ENCODE results near the gene APOL1. TPM values are rescaled to one million over a fixed set of nuclear protein-coding genes. Genes with fewer than 3 reads are reported as not detected.

The APOL1 gene
- total RNA-seq, 2 experiments from 2014 or later = 63.0 to 64.0 TPM

- no peak for DNase-seq
- ChIA-PET CTCF (interaction anchor here (1.0 to 2.5 kb wide), 2 partner anchors 9 to 15 kb away, joined by 4 to 16 read pairs; no protein-coding TSS in a partner anchor), POLR2A (interaction anchor here (0.8 to 3.3 kb wide), 8 partner anchors 8 to 188 kb away, joined by 3 to 13 read pairs (median 4); partner anchors contain the start of gene TXN2)
- no peaks in the 10 kb centered on the region for H3K27me3 Mint-ChIP-seq
- no peak overlapping the region for H3K4me3 Mint-ChIP-seq
- H3K9me3 Mint-ChIP-seq = no peaks in the 10 kb centered on the region
- H3K27ac Mint-ChIP-seq = peak overlapping the region; percentile 76
- H3K36me3 Mint-ChIP-seq (ENCODE audit: low read depth) = peaks cover 89% of the 10 kb centered on the region
- peaks cover 67% of the 10 kb centered on the region for H3K4me1 Mint-ChIP-seq
Observed at GRCh38 chr22:36292823-36293530, 40.0 kb downstream of the APOL1 start.

GRCh38 chr22:36293606-36294292, 40.8 kb downstream of the APOL1 start:
- Mint-ChIP-seq H3K27me3 (no peaks in the 10 kb centered on the region), H3K27ac (peak overlapping the region; percentile 40), H3K4me3 (no peak overlapping the region), H3K4me1 (peaks cover 60% of the 10 kb centered on the region), H3K36me3 (ENCODE audit: low read depth) (peaks cover 89% of the 10 kb centered on the region), H3K9me3 (no peaks in the 10 kb centered on the region)
- DNase-seq = no peak
- CTCF ChIA-PET = interaction anchor here (2.5 kb wide), 1 partner anchor 8 kb away, joined by 16 read pairs; no protein-coding TSS in a partner anchor
- POLR2A ChIA-PET = interaction anchor here (0.8 to 3.3 kb wide), 9 partner anchors 8 to 188 kb away, joined by 3 to 13 read pairs (median 3); partner anchors contain the start of gene TXN2

- peak overlapping the region; percentile 40 for H3K27ac Mint-ChIP-seq
- CTCF ChIA-PET = interaction anchor here (2.5 kb wide), 1 partner anchor 8 kb away, joined by 16 read pairs; no protein-coding TSS in a partner anchor
Observed at GRCh38 chr22:36294293-36294620, 41.3 kb downstream of the APOL1 start.

GRCh38 chr22:36294801-36295200, 41.9 kb downstream of the APOL1 start:
- no peak for DNase-seq
- CTCF ChIA-PET = no interaction called here
- H3K4me1 Mint-ChIP-seq = peaks cover 49% of the 10 kb centered on the region
- no peak overlapping the region for H3K4me3 Mint-ChIP-seq
- H3K27me3 Mint-ChIP-seq = no peaks in the 10 kb centered on the region
- no peaks in the 10 kb centered on the region for H3K9me3 Mint-ChIP-seq
- POLR2A ChIA-PET = interaction anchor here (1.6 to 3.3 kb wide), 3 partner anchors 7 to 187 kb away, joined by 4 to 13 read pairs (median 6); partner anchors contain the start of gene TXN2
- H3K36me3 Mint-ChIP-seq (ENCODE audit: low read depth) = peaks cover 89% of the 10 kb centered on the region
- no peak overlapping the region for H3K27ac Mint-ChIP-seq

More at GRCh38 chr22:36294293-36294620, 41.3 kb downstream of the APOL1 start:
- POLR2A ChIA-PET = interaction anchor here (0.9 to 3.3 kb wide), 5 partner anchors 7 to 187 kb away, joined by 3 to 13 read pairs (median 6); partner anchors contain the start of gene TXN2
- DNase-seq = no peak
- H3K4me3 Mint-ChIP-seq = no peak overlapping the region
- H3K9me3 Mint-ChIP-seq = no peaks in the 10 kb centered on the region
- no peaks in the 10 kb centered on the region for H3K27me3 Mint-ChIP-seq
- H3K4me1 Mint-ChIP-seq = peaks cover 55% of the 10 kb centered on the region
- peaks cover 89% of the 10 kb centered on the region for H3K36me3 Mint-ChIP-seq (ENCODE audit: low read depth)

- CTCF ChIA-PET = no interaction called here
- Mint-ChIP-seq H3K27me3 (no peaks in the 10 kb centered on the region), H3K36me3 (ENCODE audit: low read depth) (peaks cover 90% of the 10 kb centered on the region), H3K27ac (no peak overlapping the region), H3K9me3 (no peaks in the 10 kb centered on the region), H3K4me1 (peaks cover 46% of the 10 kb centered on the region), H3K4me3 (no peak overlapping the region)
- POLR2A ChIA-PET = interaction anchor here (1.6 kb wide), 1 partner anchor 27 kb away, joined by 4 read pairs; no protein-coding TSS in a partner anchor
- DNase-seq = no peak
Observed at GRCh38 chr22:36295247-36295646, 42.3 kb downstream of the APOL1 start.

GRCh38 chr22:36296690-36297089, 43.8 kb downstream of the APOL1 start:
- Mint-ChIP-seq H3K36me3 (ENCODE audit: low read depth) (peaks cover 94% of the 10 kb centered on the region), H3K4me3 (no peak overlapping the region), H3K4me1 (peaks cover 45% of the 10 kb centered on the region), H3K9me3 (no peaks in the 10 kb centered on the region), H3K27ac (no peak overlapping the region), H3K27me3 (no peaks in the 10 kb centered on the region)
- DNase-seq = no peak
- POLR2A ChIA-PET = interaction anchor here (0.9 to 2.8 kb wide), 4 partner anchors 8 to 43 kb away, joined by 3 to 8 read pairs (median 3); no protein-coding TSS in a partner anchor
- CTCF ChIA-PET = interaction anchor here (1.1 kb wide), 2 partner anchors 19 to 174 kb away, joined by 3 to 4 read pairs; no protein-coding TSS in a partner anchor

- no peak overlapping the region for H3K27ac Mint-ChIP-seq
- H3K4me3 Mint-ChIP-seq = no peak overlapping the region
- peaks cover 92% of the 10 kb centered on the region for H3K36me3 Mint-ChIP-seq (ENCODE audit: low read depth)
- no peaks in the 10 kb centered on the region for H3K27me3 Mint-ChIP-seq
- ChIA-PET POLR2A (interaction anchor here (0.8 to 2.8 kb wide), 3 partner anchors 9 to 31 kb away, joined by 3 to 8 read pairs (median 3); no protein-coding TSS in a partner anchor), CTCF (interaction anchor here (1.0 to 1.6 kb wide), 2 partner anchors 58 to 173 kb away, joined by 3 to 9 read pairs; partner anchors contain the start of gene APOL2)
- peaks cover 38% of the 10 kb centered on the region for H3K4me1 Mint-ChIP-seq
- H3K9me3 Mint-ChIP-seq = no peaks in the 10 kb centered on the region
- DNase-seq = no peak
Observed at GRCh38 chr22:36297568-36297967, 44.6 kb downstream of the APOL1 start.

GRCh38 chr22:36298118-36298517, 45.2 kb downstream of the APOL1 start:
- CTCF ChIA-PET = interaction anchor here (0.9 to 1.7 kb wide), 4 partner anchors 12 to 172 kb away, joined by 3 to 9 read pairs (median 4); partner anchors contain the start of gene APOL2

GRCh38 chr22:36298601-36299000, 45.7 kb downstream of the APOL1 start:
- ChIA-PET POLR2A (interaction anchor here (0.8 to 2.8 kb wide), 8 partner anchors 10 to 184 kb away, joined by 3 to 8 read pairs (median 3); no protein-coding TSS in a partner anchor), CTCF (interaction anchor here (0.9 to 1.7 kb wide), 5 partner anchors 9 to 171 kb away, joined by 3 to 9 read pairs (median 5); partner anchors contain the start of gene APOL2)
- H3K4me3 Mint-ChIP-seq = no peak overlapping the region
- H3K4me1 Mint-ChIP-seq = peaks cover 31% of the 10 kb centered on the region
- peaks cover 90% of the 10 kb centered on the region for H3K36me3 Mint-ChIP-seq (ENCODE audit: low read depth)
- no peaks in the 10 kb centered on the region for H3K9me3 Mint-ChIP-seq
- H3K27me3 Mint-ChIP-seq = no peaks in the 10 kb centered on the region
- no peak for DNase-seq
- no peak overlapping the region for H3K27ac Mint-ChIP-seq

More at GRCh38 chr22:36298118-36298517, 45.2 kb downstream of the APOL1 start:
- Mint-ChIP-seq H3K4me3 (no peak overlapping the region), H3K27me3 (no peaks in the 10 kb centered on the region), H3K27ac (no peak overlapping the region), H3K4me1 (peaks cover 35% of the 10 kb centered on the region), H3K36me3 (ENCODE audit: low read depth) (peaks cover 92% of the 10 kb centered on the region), H3K9me3 (no peaks in the 10 kb centered on the region)
- no peak for DNase-seq
- POLR2A ChIA-PET = interaction anchor here (0.8 to 2.8 kb wide), 5 partner anchors 9 to 184 kb away, joined by 3 to 8 read pairs (median 3); no protein-coding TSS in a partner anchor

- no peak overlapping the region for H3K4me3 Mint-ChIP-seq
- H3K4me1 Mint-ChIP-seq = peaks cover 27% of the 10 kb centered on the region
- no peaks in the 10 kb centered on the region for H3K27me3 Mint-ChIP-seq
- ChIA-PET CTCF (interaction anchor here (1.6 to 3.9 kb wide), 4 partner anchors 10 to 171 kb away, joined by 5 to 43 read pairs (median 8); no protein-coding TSS in a partner anchor), POLR2A (interaction anchor here (0.8 to 1.7 kb wide), 5 partner anchors 10 to 33 kb away, joined by 3 to 5 read pairs (median 3); no protein-coding TSS in a partner anchor)
- no peak for DNase-seq
- H3K27ac Mint-ChIP-seq = no peak overlapping the region
- H3K9me3 Mint-ChIP-seq = no peaks in the 10 kb centered on the region
- H3K36me3 Mint-ChIP-seq (ENCODE audit: low read depth) = peaks cover 89% of the 10 kb centered on the region
Observed at GRCh38 chr22:36299295-36299694, 46.4 kb downstream of the APOL1 start.

- Mint-ChIP-seq H3K27me3 (no peaks in the 10 kb centered on the region), H3K27ac (no peak overlapping the region), H3K36me3 (ENCODE audit: low read depth) (peaks cover 89% of the 10 kb centered on the region), H3K4me3 (no peak overlapping the region), H3K4me1 (peaks cover 23% of the 10 kb centered on the region), H3K9me3 (no peaks in the 10 kb centered on the region)
- DNase-seq = no peak
- ChIA-PET CTCF (interaction anchor here (1.5 to 3.9 kb wide), 6 partner anchors 10 to 208 kb away, joined by 6 to 43 read pairs (median 10); partner anchors contain the start of gene FOXRED2), POLR2A (interaction anchor here (1.0 to 1.7 kb wide), 5 partner anchors 11 to 44 kb away, joined by 3 to 5 read pairs (median 3); no protein-coding TSS in a partner anchor)
Observed at GRCh38 chr22:36299911-36300310, 47.0 kb downstream of the APOL1 start.

Measured in activated CD4-positive, alpha-beta memory T cell treated with anti-CD3 and anti-CD28 coated beads, Interleukin-2, amount 10 ng/mL, durations not matched to agents 7 days and 5 days (primary cell).